Activated naive CD4-positive, alpha-beta T cell treated with anti-CD3 and anti-CD28 coated beads, Interleukin-2, amount 50 U/mL, for 16 hours (primary cell): Measurements from ENCODE around the gene NFE2L3.
"Not testable (repeated sequence)": the region's sequence is repeated elsewhere in the genome, so short reads cannot be mapped to it uniquely, and the experiment has no call there.

Experiments used
- DNase-seq: peaks from one replicate; pipeline ENCODE4 v3.0.0-alpha.2; 2020

The NFE2L3 gene, protein sequence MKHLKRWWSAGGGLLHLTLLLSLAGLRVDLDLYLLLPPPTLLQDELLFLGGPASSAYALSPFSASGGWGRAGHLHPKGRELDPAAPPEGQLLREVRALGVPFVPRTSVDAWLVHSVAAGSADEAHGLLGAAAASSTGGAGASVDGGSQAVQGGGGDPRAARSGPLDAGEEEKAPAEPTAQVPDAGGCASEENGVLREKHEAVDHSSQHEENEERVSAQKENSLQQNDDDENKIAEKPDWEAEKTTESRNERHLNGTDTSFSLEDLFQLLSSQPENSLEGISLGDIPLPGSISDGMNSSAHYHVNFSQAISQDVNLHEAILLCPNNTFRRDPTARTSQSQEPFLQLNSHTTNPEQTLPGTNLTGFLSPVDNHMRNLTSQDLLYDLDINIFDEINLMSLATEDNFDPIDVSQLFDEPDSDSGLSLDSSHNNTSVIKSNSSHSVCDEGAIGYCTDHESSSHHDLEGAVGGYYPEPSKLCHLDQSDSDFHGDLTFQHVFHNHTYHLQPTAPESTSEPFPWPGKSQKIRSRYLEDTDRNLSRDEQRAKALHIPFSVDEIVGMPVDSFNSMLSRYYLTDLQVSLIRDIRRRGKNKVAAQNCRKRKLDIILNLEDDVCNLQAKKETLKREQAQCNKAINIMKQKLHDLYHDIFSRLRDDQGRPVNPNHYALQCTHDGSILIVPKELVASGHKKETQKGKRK

DNA sequence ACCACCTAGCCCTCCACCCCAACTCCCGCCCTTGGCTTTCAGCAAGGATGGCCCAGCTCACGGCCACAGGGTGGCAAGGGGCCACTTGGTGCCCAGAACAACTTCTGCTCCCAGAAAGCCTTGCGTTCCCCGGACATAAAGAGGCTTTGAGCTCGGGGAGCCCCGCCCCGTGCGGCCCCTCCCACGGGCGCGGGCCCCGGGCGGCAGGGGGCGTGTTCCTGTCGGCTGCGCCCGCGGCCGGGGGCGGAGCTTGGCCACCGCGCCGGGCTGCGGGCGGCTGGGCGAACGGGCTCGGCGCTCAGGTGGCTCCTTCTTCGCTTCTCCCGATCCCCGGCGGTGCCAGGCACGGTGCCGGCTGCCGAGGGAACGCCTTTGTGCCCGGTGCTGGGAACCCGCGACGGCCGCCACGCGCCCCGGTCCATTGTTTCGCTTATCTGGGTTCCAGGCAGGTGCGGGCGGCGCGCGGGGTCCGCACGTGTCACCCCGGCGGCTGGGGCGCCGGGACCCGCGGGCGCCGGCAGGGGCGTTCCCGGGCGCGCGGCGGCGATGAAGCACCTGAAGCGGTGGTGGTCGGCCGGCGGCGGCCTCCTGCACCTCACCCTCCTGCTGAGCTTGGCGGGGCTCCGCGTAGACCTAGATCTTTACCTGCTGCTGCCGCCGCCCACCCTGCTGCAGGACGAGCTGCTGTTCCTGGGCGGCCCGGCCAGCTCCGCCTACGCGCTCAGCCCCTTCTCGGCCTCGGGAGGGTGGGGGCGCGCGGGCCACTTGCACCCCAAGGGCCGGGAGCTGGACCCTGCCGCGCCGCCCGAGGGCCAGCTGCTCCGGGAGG is at the start of gene NFE2L3:
Gene NFE2L3 (plus strand): TSS at position 246 of the 829 bp plus-strand sequence. CDS start 301 bp downstream, at position 547.
- DNase-seq, result peak; percentile 83

DNA sequence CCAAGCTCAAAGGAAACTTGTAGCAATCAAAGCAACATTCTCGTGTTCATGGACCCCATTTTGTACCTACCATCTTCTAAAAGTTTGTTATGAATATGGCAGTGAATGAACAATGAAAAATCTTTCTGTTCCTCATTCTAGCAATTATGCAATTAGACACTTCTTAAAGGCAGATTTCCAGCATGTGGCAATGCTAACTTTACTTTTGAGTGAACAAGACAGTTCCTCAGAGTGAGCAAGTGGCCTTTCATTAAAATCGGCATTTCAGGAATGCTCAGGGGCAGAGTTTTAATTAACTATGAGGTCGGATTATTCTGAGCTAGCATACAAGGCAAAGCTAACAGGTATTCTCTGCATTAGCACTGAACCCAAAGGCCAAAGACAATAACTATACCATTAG is 48.4 kb upstream of the NFE2L3 start:
- DNase-seq, result no peak

DNA sequence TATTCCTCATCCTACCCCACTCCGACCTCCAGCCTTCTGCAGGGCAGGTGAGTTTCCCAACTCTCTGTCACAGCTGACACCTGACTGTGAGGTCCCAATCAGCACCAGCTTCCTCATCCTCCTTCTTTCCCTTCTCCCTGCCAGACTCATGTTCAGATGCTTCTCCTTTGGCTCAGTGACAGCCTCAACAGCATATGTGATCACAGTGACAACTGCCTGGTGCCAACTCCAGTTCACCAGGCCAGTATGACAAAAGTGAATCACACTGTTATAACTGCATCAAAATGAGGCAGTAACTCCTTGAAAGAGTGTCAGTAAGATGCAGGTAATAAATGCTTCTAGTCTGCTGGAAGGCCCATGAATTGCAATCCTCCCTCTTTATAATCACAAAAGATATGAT is 46.8 kb upstream of the NFE2L3 start:
- DNase-seq, result no peak

DNA sequence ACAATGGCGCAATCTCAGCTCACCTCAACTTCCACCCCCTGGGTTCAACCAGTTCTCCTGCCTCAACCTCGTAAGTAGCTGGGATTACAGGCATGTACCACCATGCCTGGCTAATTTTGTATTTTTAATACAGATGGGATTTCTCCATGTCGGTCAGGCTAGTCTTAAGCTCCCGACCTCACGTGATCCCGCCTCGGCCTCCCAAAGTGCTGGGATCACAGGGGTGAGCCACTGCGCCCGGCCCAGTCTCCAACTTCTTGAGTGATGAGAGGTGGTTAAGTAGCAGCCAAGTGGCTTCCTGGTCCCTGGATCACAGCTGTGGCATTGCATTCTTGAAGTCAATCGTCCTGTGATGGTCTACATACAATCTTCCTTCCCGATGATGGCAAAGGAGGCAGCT is 46.1 kb upstream of the NFE2L3 start:
- DNase-seq, result no peak

DNA sequence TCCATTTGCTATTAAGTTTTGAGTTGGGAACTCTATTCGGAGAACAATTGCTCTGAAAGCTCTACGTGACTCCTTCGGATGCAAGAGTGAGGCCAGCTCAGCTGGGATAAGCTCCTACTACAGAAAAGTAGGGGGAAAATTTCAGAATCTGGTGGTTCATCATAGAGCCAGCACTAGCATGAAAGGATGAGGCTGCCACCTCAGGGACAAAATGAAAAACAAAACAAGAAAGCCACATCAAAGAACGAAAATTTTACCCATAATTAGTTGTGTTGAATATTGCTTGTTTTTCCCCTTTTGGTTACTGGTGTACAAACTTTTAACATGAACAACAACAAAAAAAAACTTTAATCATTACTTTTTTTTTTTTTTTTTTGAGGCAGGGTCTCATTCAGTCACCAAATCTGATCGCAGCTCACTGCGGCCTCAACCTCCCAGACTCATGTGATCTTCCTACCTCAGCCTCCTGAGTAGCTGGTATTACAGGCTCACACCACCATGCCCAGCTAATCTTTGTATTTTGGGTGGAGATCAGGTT is 39.7 kb upstream of the NFE2L3 start:
- no peak for DNase-seq

DNA sequence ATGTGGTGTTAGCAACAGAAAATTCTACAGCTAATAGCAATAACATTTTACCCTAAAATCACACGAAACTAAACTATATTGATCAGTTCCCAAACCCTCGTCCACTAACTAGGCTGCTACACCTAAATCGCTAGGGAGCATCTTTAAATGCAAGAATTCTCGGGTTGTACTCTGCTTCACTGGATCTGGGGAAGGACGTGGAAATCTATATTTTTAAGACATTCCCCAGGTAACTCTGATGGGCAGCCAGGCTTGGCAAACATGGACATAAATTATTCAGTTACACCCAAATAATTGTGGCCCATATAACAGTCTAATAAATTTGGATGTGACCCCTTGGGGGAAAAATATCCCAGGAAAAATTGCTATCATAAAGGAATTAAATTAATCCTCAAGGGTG is 36.3 kb upstream of the NFE2L3 start:
- DNase-seq, result no peak

DNA sequence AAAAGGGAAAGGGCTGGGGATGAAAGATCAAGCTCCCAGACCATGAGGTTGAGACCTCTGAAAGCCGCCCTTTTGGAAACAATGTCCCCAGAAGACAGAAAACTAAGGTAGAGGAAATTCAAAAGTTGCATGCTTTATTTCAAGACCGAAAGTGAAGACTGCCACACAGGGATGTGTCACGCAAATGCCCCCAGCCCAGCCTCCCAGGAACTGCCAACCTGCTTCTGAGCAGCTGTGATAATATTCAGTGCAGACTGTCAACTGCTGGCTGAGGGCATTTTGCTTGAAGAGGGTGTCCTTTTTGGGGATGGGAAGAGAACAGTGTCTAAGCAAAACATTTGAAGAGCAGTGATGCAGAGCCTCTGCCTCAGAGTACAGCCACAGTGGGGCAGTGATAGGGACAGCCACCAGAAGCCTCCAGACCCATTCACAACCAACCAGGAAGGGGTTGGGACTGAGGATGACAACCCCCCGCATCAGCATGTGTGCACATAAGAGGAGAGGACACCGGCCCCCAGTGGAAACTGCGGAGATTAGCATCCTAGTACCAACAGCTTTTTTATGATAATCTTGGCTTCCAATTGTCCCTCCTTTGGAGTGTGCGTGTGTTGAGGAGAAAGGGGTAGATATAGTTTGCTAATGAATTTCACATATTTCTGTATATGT is 34.7 kb upstream of the NFE2L3 start:
- DNase-seq, result no peak

DNA sequence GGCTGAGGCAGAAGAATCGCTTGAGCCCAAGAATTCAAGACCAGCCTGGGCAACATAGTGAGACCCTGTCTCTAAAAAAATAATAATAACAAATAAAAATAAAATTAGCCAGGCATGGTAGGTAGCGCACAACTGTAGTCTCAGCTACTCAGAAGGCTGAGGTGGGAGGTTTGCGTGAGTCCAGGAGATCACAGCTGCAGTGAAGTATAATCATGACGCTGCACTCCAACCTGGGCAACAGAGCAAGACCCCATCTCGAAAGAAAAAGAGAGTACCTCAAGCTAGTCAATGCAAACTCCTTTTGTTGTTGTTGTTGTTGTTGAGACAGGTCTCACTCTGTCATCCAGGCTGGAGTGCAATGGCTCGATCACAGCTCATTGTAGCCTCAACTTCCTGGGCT is 34.0 kb upstream of the NFE2L3 start:
- no peak for DNase-seq

DNA sequence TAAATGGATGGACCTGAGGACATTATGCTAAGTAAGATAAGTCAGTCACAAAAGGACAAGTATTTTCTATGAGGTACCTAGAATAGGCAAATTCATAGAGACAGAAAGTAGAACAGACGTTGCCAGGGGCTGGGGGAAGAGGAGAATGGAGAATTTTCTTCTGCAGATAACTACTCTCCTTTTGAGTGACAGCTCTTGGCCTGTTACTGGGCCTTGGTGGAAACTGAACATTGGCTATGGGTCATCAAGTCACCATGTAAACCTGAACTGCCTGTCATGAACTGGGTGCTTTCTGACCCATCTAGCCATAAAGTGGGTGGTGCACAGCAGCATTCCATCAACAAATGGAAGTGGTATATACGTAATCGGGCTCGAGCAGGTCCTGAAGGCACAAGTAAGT is 29.3 kb upstream of the NFE2L3 start:
- no peak for DNase-seq

DNA sequence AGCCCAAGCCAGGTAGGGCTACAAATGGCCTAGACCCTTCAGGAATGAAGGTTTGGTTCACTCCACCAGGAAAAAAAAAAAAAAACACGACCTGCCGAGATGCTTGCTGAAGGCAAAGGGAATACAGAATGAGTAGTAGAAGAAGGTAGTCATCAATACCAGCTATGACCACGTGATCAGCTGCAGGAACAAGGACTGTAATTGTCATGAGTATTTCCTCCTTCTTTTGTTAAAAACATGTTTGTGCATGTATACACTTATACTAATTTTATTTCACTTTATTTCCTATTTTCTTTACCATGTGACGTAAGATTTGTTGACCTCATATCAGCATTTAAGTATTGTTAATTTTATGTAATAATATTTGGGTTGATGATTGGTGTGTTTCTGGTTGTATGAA is 27.2 kb upstream of the NFE2L3 start:
- DNase-seq, result not testable (repeated sequence)

DNA sequence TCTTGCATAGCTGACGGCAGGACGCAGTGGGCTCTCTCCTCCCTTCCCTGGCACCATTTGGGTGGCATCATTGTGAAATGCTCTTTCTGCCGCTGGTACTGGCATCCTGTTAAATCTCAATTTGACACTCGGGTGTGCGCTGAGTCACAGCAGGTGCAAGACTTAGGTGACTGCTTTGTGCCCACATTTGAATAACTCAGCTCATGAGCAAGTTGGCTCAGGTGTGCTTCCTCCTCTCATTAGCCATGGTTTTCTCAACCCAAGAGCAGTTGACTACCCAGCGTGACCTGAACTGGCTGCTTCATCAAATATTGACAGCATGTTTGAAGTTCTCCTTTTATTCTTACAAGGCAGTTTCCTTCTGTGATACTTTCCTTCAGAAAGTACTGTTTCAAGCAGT is 24.6 kb upstream of the NFE2L3 start:
- DNase-seq, result no peak

DNA sequence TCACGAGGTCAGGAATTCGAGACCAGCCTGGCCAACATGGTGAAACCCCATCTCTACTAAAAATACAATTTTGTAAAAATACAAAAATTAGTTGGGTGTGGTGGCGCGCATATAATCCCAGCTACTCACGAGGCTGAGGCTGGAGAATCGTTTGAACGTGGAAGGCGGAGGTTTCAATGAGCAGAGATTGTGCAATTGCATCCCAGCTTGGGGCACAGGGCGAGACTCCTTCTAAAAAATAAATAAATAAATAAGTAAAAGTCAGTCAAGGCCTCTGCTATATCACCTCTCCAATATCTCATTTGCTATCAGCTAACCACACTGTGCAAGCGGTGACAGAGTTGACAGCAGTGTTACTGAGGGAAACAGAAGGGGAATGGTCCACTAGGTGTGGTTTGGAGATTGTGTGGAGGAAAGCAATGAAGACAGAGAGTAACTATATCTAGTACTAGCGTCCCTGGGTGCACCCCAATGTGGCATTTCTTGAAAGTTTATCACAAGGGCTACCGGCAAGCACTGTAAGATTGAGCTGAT is 20.9 kb upstream of the NFE2L3 start:
- no peak for DNase-seq

DNA sequence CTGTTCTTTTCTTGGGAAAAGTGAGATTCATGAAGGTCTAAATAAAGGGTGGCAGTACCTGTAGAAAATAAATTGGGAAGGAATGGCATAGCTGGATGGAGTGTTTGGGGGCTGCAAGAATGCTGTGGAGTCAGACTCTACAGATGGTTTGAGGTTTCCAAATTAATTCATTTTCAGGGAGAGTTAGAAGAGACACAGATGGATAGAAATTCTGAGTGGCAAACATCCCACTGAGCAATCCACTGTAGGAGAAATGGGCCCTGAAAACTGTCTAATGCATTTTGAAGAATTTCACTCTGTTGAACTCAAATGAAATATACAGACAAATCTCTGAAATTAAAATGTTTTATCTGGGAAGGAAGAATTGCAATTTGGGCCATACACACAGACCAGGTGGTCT is 16.9 kb upstream of the NFE2L3 start:
- DNase-seq, result no peak

DNA sequence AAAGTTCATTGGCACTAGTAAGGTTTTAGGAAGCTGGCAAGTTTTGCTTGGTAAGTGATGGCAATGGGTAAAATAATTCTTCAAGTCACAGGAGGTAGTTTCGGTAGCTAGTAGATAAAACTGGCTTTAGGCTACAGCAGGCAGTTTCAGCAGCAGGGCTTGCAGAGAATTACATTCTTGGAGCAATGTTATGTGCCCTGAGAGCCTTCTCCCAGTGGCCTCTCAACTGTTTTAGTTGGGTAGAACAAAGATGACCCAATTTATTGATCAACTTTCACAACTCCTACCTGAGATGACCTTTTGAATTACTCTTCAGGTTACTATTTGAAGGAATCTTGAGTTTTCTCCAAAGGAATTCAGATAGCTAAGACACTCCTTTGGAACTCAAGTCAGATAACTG is 16.4 kb upstream of the NFE2L3 start:
- DNase-seq, result no peak

DNA sequence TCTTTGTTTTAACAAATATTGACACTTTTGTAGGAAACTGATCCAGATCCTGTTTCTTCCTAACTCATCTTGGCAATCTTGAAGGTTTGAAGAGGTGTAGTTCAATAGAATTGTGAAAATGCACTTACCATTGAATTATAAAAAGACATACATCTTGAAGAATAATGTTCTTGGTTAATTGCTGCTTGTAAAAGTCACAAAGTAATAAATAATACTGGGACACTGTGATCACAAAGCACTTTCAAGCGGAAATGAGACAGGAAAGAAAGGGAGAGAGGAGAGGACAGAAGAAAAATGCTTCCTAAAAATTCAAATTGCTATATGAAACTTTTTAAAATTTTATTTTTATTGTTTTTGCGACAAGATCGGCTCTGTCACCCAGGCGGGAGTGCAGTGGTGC is 15.2 kb upstream of the NFE2L3 start:
- DNase-seq, result no peak

DNA sequence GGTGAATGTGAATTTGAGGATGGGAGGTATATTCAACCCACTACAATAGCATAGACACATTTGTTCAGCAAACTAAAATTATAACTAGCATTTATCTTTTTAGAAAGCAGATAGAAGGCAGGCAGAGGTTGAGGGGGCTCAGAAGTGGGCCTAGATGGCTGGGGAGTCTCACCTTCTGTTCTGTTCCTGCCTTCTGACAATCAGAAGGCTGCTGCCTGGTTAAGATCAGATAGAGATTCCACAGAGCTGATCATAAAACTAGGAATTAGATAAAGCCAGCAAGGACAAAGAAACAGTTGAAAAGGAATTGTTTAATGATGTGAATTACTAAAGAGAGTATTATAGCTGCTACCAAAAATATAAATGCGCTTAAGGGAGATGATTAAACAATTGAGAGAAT is 11.6 kb upstream of the NFE2L3 start:
- no peak for DNase-seq

DNA sequence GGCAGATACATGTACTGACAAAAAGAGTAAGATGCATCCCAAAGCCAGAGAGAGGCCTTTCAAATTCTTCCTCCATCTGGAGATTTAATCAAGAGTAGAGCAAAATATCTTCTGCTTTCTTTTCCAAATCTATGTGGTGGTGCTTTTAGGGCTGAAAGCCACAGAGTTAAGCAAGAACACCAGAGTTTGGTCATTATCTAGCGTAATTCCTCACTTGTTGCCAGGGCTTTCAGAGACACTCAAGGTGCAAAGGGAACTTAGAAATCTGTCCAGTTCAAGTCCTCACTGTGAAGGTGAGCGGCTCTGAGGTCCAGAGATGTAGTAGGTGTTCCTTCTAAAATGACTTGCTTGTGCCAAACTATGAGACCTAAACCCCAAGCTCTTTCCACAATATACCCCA is 10.9 kb upstream of the NFE2L3 start:
- no peak for DNase-seq

DNA sequence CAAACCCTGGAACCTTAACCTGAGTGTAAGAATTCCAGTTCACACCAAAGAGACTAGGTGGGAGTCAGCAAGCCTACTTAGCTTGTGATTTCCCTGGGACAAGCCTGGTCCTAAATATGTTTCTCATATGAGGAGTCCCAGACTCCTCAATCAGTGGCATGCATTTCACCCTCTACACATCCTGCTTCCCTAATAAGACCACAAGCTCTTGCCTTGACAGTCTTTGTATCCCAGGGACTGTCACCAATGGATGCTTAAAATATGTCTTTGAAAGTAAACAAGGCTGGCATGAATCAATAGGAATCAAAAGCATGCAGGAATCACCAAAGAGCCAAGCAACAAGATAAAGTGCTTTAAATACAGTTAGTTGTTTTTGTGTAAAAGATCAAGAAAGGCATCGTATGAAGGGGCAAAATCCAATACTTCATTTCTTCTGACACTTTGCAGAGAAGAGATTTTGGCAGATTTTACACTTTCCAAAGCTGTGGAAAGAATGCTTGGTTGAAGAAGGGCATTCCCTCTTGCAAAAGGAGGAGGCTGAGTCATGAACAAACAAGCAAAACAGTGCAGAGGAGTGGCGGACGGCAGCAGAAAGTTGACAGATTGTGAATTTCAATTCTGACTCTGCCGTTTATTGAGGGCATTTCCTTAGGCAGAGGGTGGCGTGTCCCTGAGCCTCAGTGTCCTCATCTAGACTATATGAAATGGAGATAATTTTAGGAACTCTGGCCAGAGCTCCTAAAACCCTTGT is 8.5 kb upstream of the NFE2L3 start:
- DNase-seq, result no peak

DNA sequence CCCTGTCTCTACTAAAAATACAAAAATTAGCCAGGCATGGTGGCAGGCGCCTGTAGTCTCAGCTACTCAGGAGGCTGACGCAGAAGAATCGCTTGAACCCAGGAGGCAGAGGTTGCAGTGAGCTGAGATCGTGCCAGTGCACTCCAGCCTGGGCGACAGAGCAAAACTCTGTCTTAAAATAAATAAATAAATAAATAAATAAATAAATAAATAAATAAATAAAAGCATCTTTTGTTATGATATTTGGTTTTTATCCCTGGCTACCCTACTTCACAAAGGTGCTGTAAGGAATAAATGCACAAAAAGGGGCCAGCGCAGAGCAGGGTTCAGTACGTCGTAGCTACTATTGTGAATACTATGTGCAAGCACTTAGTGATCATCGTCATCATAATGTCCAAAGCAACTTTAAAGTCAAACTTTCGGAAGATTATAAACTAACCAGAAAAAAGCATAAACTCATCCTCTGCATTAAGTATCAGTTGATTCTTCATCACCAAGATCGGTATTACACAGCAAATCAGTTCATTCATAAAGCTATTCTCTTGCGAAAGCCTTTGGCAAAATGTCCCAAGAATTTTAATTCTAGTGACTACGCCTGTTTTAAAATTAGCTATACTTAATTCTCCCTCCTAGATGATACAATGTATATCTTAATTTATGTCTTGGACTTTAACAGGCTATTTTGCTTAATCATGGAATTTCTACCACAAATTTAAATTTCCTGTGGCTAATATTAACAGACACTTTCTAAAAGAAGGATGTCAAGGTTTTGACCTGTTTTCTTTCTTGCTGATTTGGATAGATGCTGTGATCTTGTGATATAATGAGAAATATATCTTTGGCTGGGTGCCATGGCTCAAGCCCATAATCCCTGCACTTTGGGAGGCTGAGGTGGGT is 7.6 kb upstream of the NFE2L3 start:
- DNase-seq, result no peak

DNA sequence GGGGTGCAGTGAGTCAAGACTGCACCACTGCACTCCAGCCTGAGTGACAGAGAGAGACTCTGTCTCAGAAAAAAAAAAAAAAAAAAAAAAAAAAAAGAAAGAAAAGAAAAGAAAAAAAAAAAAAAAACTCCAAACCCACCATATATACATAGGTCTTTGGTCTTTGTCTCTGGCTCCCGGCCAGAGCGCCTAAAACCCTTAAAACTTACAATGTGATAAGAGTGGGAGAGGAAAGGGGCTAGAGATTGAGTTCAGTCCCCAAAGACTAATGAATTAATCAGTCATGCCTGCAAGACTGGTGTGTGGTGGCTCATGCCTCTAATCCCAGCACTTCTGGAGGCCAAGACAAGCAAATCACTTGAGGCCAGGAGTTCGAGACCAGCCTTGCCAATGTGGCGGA is 6.8 kb upstream of the NFE2L3 start:
- DNase-seq, result no peak

DNA sequence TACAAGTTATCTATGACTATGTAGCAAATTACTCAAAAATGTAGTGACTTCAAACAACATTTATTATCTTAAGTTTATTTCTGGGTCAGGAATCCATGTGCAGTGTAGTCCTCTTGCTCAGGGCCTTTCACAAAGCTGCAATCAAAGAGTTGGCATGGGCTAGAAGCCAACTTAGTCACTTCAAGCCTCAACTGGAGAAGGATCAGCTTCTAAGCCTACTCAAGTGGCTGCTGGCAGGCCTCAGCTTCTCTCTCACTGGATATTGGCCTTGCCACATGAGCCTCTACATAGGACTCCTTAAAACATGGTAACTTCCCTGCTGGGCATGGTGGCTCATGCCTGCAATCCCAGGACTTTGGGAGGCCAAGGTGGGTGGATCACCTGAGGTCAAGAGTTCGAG is 5.0 kb upstream of the NFE2L3 start:
- DNase-seq, result no peak
